KOPT-K1 (cell line): ENCODE results near the gene SCAANT1.

ENCODE experiments used
- H3K27ac ChIP-seq: fragments of 200-600 bp; sonication (generic); 2 replicates; pipeline ENCODE4 v1.5.1; 2016; ENCODE audit warnings: antibody characterized with exemption, mild to moderate bottlenecking, low read depth, low read length; ENCODE audit not compliant: poor library complexity, severe bottlenecking
- H3K36me3 ChIP-seq: fragments of 200-600 bp; sonication (generic); 2 replicates; pipeline ENCODE4 v1.5.1; 2017; ENCODE audit warnings: antibody characterized with exemption, mild to moderate bottlenecking, low read length, moderate library complexity; ENCODE audit not compliant: insufficient read depth
- H3K9me3 ChIP-seq: fragments of 200-600 bp; sonication (generic); 2 replicates; pipeline ENCODE4 v1.5.1; 2017; ENCODE audit warnings: antibody characterized with exemption, low read length, mild to moderate bottlenecking; ENCODE audit not compliant: insufficient read depth, poor library complexity, severe bottlenecking

Gene SCAANT1

GRCh38 chr3:63943678-63944077 lies 31.5 kb upstream of the SCAANT1 start:
- Histone ChIP-seq H3K27ac (no peak overlapping the region), H3K36me3 (peaks cover 53% of the 10 kb centered on the region), H3K9me3 (no peaks in the 10 kb centered on the region)

- Histone ChIP-seq H3K27ac (no peak overlapping the region), H3K9me3 (no peaks in the 10 kb centered on the region), H3K36me3 (peaks cover 53% of the 10 kb centered on the region)
Measured at GRCh38 chr3:63942528-63942927, 30.3 kb upstream of the SCAANT1 start.

GRCh38 chr3:63940389-63940757 lies 28.2 kb upstream of the SCAANT1 start:
- peaks cover 58% of the 10 kb centered on the region for H3K36me3 ChIP-seq
- H3K9me3 ChIP-seq: no peaks in the 10 kb centered on the region
- no peak overlapping the region for H3K27ac ChIP-seq

GRCh38 chr3:63937661-63938651 lies 25.8 kb upstream of the SCAANT1 start:
- no peaks in the 10 kb centered on the region for H3K9me3 ChIP-seq
- H3K36me3 ChIP-seq: peaks cover 54% of the 10 kb centered on the region
- H3K27ac ChIP-seq: no peak overlapping the region

GRCh38 chr3:63936925-63937324 lies 24.7 kb upstream of the SCAANT1 start:
- peaks cover 58% of the 10 kb centered on the region for H3K36me3 ChIP-seq
- H3K9me3 ChIP-seq: no peaks in the 10 kb centered on the region
- H3K27ac ChIP-seq: no peak overlapping the region

GRCh38 chr3:63934041-63934866 lies 22.1 kb upstream of the SCAANT1 start:
- Histone ChIP-seq H3K27ac (no peak overlapping the region), H3K36me3 (peaks cover 55% of the 10 kb centered on the region), H3K9me3 (no peaks in the 10 kb centered on the region)

GRCh38 chr3:63933459-63933858 lies 21.3 kb upstream of the SCAANT1 start:
- Histone ChIP-seq H3K9me3 (no peaks in the 10 kb centered on the region), H3K36me3 (peaks cover 52% of the 10 kb centered on the region), H3K27ac (no peak overlapping the region)

GRCh38 chr3:63932509-63933212 lies 20.5 kb upstream of the SCAANT1 start:
- Histone ChIP-seq H3K27ac (no peak overlapping the region), H3K36me3 (peaks cover 54% of the 10 kb centered on the region), H3K9me3 (no peaks in the 10 kb centered on the region)

- H3K36me3 ChIP-seq: peaks cover 67% of the 10 kb centered on the region
- no peak overlapping the region for H3K27ac ChIP-seq
- no peaks in the 10 kb centered on the region for H3K9me3 ChIP-seq
Measured at GRCh38 chr3:63931290-63931689, 19.1 kb upstream of the SCAANT1 start.

- H3K9me3 ChIP-seq: no peaks in the 10 kb centered on the region
Measured at GRCh38 chr3:63927422-63928280, 15.5 kb upstream of the SCAANT1 start.

GRCh38 chr3:63926309-63926708 lies 14.1 kb upstream of the SCAANT1 start:
- Histone ChIP-seq H3K27ac (no peak overlapping the region), H3K36me3 (peaks cover 74% of the 10 kb centered on the region), H3K9me3 (no peaks in the 10 kb centered on the region)

More at GRCh38 chr3:63927422-63928280, 15.5 kb upstream of the SCAANT1 start:
- H3K36me3 ChIP-seq: peaks cover 73% of the 10 kb centered on the region
- no peak overlapping the region for H3K27ac ChIP-seq

GRCh38 chr3:63922491-63923199 lies 10.5 kb upstream of the SCAANT1 start:
- Histone ChIP-seq H3K36me3 (peaks cover 96% of the 10 kb centered on the region), H3K27ac (no peak overlapping the region), H3K9me3 (no peaks in the 10 kb centered on the region)

GRCh38 chr3:63921741-63922482 lies 9.7 kb upstream of the SCAANT1 start:
- Histone ChIP-seq H3K36me3 (peaks cover 96% of the 10 kb centered on the region), H3K27ac (no peak overlapping the region), H3K9me3 (no peaks in the 10 kb centered on the region)
